Hematopoietic multipotent progenitor cell treated with erythropoietin and hydrocortisone succinate and interleukin-3 and kit ligand, for 6 days (in vitro differentiated cells): ENCODE results near the gene SIGLEC1.

Experiments used
- DNase-seq: peaks from one replicate; pipeline ENCODE4 v3.0.0-alpha.2; 2015

Gene SIGLEC1

DNA sequence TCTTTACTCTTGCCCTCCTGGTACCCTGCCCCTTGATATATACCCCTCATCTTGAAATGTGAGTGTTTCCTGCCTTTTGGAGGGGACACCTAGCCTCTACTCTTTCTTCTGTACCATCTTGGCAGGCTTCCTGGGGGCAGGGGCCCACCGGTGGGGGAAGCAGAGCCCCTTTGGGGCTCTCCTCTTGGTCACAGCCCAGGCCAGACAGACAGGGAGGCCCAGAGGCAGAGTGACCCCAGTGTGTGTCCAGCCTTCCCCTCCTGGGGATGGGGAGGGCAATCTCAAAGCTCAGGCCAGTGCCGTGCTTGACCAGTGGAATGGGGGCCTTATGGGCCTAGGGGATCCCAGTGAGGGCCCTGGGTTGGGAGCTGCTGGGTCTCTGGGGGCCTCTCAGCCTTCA, 34.2 kb downstream of the SIGLEC1 start:
- no peak for DNase-seq

DNA sequence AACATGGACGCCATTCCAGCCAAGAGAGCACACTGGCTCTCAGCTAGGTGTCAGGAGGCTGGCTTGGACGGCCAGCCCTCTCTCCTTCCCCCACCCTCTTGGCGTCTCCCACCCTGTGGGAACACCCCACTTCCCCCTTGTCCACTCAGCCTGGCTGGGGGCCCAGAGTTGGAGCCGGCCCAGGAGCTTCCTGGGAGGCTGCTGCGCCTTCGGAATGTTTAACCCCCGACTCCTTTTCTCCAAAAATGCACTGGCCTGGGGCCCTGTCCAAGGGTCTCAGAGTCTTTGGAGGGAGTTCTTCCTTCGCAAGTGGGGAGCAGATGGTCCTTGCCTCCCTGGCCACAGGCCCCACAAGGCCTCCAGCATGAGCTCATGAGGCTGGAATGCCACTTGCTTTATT, 34.7 kb downstream of the SIGLEC1 start:
- DNase-seq = no peak

DNA sequence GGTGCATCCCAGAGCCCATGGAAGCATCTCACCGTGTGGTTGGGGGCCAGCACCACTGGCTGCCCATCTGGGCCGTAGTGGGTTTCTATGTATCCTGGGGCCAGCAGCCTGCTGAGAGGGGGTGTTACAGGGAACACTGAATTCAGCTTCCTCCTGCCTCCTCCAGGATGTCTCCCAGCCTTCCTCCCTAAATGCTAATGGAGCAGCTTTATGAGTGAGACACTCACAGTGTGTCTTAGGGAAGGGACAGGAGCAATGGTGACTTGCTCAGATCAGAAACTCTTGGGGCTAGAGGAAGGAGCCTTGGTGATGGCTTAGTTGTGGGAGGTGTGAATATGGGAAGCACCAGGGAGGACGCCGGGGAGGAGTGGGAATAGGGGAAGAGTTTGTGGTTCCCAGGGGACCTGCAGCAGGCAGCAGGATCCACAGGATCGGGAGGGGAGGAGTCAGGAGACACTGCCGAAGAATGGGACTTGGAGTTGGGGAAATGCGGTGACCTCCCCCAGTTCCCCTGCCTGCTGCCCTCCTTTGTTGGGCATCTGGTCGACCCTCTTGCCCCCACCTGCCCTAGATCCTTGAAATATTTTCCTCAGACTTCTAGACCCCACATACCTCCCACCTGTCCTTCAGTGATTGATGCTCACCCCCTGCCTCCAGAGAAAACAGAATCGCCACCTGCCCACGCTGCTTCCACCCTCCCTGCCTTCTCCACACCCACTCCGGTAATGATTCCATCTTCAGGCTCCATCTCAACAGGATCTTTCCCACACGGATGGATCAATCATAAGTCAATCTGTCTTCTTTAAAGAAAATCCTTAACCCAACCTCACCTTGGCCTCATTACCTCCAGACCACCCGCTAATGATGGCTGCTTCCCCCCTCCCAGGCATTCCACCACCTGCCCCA, 37.2 kb downstream of the SIGLEC1 start:
- DNase-seq = no peak

DNA sequence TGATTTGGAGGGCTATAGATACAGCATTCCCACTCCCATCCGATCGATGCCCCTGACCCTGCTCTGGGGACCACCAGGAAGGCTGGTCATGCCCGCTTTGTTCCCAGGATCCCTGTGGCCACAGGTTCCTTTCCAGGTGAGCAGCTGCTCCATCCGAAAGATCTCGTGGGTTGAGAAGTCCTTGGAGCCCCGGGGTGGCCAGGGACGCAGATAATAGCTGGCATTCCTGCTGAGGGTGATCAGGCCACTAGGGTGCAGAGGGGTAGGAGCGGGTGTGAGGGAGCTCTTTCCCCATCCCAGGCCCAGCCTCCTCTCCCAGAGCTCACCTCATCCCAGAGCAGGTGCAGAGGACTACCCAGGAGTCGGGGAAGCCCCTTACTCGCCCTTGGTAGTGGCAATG, 38.0 kb downstream of the SIGLEC1 start:
- DNase-seq = no peak

DNA sequence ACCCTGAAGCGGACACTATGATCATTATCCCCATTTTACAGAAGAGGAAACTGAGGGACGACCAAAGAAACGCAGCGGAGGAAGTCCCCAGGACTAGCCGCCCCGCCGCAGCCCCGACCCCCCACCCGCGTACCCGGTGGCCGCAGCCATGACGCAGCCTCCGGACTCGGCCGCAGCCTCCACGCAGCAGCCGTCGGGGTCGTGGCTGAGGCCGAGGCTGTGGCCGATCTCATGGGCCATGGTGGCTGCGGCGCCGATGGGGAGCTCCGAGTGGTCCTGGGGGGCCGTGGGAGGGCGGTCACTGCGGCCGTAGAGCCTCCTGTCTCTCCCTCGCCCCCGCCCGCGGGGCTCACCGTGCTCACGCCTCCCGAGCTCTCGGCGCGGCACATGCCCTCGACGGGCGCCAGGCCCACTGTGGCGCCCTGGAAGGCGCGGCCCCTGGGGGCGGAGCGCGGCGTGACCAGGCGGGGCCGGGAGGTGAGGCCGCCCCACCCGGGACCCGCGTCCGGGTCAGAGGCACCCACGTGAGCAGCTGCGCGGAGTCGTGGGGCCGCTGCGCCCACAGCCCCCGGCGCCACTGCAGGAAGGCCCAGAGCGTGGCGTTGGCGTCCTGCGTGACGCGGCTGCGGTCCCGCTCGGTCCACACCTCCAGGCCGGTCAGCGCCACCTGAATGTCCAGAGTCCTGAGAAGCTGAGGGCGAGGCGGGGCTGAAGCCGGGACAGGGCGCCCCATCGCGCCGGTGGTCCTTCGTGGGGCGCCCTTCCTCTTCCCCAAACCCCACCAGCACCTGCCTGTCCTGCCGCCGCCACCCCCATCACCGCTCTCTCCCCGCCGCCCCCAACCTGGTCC, 39.0 kb downstream of the SIGLEC1 start:
- DNase-seq = no peak

DNA sequence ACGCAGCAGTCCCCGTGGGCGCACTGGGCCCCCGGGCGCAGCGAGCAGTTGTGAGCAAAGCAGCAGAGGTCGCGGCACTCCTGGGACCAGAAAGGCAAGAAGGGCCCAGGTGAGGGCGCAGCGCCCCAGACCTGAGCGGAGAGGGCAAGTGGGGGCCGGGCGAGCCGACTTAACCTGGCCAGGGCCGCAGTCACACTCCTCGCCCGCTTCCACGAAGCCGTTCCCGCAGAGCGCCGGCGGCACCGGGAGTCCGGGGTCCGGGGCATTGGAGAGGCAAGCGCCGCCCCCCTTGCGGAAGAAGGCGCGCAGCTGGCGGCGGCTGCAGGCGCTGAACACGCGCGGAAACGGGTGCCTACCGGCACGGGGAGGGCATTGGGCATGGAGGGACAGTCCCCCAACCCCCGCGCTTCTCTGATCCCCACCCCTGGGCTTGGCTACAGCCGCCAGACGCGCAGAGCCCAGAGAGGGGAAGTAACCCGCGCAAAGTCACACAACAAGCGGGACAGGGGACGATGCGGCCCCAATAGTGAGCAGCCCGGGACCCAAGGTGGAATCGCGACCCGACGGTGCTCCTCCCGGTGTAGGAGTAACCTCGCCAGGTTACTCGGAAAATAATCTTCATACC, 39.7 kb downstream of the SIGLEC1 start:
- DNase-seq = no peak

DNA sequence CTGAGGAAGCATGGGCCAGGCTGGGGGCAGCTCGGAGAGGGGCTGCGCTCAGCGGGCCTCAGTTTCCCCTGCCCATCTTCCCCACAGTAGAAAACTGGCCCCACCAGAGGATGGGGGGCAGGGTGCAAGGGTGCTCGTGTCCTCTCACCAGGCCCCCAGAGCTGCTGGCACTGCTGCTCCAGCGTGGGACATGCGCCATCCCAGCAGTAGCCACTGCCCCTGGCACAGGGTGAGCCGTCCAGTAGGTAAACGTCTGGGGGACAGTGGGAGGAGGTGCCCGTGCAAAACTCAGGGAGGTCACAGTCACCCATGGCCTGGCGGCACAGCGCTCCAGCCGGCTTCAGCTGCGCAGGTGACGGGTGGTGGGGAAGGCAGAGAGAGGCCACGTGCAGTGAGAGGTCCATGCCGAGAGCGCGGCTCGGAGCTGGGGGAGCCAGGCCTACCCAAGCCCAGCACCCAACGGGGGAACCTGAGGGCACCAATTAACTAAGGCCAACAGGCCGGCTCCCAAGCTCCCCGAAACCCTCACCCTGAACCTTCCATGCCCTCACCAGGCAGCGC, 40.3 kb downstream of the SIGLEC1 start:
- DNase-seq = no peak

DNA sequence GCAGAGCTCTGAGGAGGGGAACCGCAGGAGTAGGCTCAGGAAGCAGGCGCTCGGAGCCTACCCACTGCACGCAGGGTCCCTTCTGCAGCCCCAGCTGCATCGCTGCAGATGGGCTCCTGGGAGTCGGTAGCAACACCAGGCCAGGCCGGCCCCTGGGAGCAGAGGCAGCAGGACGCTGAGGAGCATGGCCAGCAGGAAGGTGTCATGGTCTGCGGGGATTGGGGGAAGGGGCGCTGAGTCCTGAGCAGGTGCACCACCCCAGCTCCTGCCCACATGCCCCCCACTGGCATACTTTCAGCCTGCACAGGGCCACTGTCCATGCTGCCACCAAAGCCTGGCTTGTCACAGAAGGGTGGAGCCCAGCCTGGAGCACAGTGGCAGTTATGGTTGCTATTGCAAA, 41.5 kb downstream of the SIGLEC1 start:
- DNase-seq = no peak

DNA sequence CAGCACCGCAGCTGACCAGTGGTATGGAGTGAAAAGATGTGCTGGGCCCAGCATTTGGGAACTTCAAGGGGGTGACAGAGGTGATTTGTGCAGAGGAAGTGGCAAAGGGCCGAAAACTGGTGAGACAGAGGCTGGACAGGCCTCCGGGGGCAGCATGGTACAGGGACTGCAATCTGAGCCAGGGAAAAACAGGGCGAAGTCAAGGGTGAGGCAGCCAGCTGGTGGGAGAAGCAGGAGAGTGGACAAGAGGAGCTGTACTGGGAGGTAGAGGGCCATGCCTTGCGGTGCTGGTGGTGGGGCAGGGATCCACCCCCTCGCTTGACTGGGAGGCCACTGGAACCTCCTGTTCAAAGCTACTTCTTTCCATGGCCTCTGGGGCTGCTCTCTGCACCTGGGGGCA, 41.9 kb downstream of the SIGLEC1 start:
- DNase-seq = peak; percentile 38

DNA sequence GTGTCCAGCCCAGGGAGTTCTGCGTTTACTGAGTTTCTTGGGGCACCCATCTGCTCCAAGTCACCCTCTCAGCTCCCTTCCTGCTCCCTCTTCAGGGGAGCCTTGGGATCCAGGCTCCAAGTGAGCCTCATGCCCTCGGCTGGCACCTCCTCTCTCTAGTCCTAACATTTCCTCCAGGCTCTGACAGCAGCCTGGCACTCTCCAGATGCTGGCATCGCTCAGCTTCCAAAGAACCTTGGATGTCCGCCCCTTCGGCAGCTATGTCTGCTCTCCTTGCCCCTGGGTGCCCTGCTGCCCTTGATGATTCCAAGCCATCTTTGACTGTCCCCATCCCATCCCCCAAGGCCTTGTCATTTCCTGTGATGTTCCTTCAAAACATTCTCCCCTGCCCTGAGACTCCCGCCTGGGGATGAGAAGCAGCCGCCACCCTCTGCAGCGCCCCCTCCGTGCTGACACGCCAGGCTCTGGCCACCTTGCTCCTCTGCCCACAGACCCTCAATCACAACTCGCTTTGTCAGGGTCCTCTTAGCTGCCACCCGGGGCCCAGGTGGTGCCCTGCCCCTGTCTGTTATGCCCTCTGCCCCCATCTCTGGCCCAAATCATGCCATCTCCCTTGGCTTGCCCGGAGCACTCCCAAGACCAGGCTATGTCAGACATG, 42.6 kb downstream of the SIGLEC1 start:
- no peak for DNase-seq

DNA sequence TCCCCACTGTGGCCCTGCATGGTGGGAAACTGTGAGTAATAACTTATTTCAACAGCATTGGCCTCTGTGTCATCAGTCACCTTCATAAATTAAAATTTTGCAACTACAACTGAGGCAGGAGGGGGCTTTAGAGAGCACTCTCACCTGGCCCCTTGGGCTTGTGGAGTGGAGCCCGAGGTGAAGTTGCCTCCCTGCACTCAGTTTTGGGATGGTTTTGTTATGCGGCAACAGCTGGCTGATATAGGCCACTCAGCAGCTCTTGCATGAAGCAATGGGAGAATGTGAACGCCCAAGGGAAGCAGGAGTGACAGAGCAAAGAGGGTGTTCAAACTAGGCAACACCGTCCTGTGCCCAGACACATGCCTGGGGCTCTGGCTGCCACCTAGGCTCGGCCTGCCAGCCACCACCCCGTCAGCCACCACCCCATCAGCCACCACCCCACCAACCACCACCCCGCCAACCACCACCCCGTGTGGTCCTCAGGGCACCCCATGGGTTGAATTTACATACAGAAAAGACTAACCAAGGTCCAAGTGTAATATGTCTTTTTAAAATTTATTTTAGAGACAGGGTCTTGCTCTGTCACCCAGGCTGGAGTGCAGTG, 44.9 kb downstream of the SIGLEC1 start:
- DNase-seq = no peak

DNA sequence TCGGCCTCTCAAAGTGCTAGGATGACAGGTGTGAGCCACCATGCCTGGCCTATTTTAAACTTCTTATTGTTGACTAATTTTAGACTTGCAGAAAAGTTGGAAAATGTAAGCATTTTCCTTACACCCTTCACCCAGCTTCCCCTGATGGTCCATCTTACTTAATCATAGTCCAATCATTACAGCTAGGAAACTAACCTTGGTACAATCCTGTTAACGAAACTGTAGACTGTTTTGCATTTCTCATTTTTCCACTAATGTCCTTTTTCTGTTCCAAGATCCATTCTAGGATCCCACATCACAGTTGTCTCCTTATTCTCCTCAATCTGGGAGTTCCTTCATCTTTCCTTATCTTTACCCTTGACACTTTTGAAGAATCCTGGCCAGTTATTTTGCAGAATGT, 48.5 kb downstream of the SIGLEC1 start:
- DNase-seq = no peak

DNA sequence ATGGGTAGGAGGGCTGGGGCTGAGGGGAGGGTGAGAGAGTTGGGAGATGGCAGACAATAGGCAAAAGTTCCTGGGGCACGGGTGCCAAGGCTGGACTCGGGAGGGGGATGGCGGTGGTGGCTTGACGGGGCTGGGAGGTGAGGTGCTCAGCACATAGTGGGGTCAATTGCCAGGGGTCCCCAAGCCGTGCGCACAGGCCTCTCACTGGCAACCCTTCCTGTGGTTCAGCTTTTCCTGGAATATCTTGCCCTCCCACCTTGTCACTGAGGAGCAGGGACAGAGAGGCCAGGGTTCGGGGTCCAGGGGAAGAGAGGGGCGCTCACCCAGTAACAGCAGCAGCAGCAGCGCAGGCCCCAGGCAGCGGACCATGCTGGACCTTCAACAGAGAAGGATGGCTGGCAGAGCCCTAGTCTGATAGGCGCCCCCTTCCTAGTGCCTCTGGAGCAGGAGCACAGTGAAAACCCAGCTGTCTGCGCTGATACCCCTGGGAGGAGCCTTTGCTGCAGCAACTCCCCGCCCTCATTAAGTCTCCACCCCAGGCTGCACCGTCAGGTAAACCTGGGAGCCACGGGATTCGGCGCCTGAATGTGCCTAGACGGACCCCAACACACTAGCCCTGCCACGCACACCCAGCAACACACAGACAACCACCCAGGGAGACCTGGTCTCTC, 49.2 kb downstream of the SIGLEC1 start, which contains the start of gene GFRA4:
Gene GFRA4 (minus strand): TSS at position 369 of the 671 bp plus-strand sequence. CDS start 0 bp downstream, at position 369.
- no peak for DNase-seq
